ENCODE results near the gene SIDT2.

GRCh38 chr11:117171007-117171403 is 7.5 kb upstream of the SIDT2 start:
- no peak for TF ChIP-seq POLR2A (IDR thresholded peaks at IDR 0.05)
- TF ChIP-seq, protein P1, sequence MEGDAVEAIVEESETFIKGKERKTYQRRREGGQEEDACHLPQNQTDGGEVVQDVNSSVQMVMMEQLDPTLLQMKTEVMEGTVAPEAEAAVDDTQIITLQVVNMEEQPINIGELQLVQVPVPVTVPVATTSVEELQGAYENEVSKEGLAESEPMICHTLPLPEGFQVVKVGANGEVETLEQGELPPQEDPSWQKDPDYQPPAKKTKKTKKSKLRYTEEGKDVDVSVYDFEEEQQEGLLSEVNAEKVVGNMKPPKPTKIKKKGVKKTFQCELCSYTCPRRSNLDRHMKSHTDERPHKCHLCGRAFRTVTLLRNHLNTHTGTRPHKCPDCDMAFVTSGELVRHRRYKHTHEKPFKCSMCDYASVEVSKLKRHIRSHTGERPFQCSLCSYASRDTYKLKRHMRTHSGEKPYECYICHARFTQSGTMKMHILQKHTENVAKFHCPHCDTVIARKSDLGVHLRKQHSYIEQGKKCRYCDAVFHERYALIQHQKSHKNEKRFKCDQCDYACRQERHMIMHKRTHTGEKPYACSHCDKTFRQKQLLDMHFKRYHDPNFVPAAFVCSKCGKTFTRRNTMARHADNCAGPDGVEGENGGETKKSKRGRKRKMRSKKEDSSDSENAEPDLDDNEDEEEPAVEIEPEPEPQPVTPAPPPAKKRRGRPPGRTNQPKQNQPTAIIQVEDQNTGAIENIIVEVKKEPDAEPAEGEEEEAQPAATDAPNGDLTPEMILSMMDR (IDR thresholded peaks at IDR 0.05): no peak
